ENCODE measurements around the gene PCDHA1.
"Not testable (repeated sequence)": the region's sequence is repeated elsewhere in the genome, so short reads cannot be mapped to it uniquely, and the experiment has no call there.

PCDHA1 gene

DNA sequence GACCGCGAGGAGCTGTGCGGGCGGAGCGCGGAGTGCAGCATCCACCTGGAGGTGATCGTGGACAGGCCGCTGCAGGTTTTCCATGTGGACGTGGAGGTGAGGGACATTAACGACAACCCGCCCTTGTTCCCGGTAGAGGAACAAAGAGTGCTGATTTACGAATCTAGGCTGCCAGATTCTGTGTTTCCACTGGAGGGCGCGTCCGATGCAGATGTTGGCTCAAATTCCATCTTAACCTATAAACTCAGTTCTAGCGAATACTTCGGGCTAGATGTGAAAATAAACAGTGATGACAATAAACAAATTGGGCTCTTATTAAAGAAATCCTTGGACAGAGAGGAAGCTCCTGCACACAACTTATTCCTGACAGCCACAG lies 42.4 kb downstream of the PCDHA1 start:
- no peak overlapping the region for H3K27ac Mint-ChIP-seq
- ATAC-seq (ENCODE audit: low read depth) (no peak), DNase-seq (ENCODE audit: low spot score in 2 of 2) (no peak)
- H3K9me3 Mint-ChIP-seq, result peaks cover 7% of the 10 kb centered on the region
- no peaks in the 10 kb centered on the region for H3K36me3 Mint-ChIP-seq
- H3K27me3 Mint-ChIP-seq, result peaks cover 9% of the 10 kb centered on the region
- no peak overlapping the region for H3K4me3 Mint-ChIP-seq
- no peaks in the 10 kb centered on the region for H3K4me1 Mint-ChIP-seq

GRCh38 chr5:140829511-140830501 lies 43.9 kb downstream of the PCDHA1 start:
- peaks cover 10% of the 10 kb centered on the region for H3K27me3 Mint-ChIP-seq
- not testable (repeated sequence) for ATAC-seq (ENCODE audit: low read depth); H3K27ac Mint-ChIP-seq; H3K4me1 Mint-ChIP-seq; H3K9me3 Mint-ChIP-seq; H3K36me3 Mint-ChIP-seq; DNase-seq (ENCODE audit: low spot score in 2 of 2); H3K4me3 Mint-ChIP-seq

DNA sequence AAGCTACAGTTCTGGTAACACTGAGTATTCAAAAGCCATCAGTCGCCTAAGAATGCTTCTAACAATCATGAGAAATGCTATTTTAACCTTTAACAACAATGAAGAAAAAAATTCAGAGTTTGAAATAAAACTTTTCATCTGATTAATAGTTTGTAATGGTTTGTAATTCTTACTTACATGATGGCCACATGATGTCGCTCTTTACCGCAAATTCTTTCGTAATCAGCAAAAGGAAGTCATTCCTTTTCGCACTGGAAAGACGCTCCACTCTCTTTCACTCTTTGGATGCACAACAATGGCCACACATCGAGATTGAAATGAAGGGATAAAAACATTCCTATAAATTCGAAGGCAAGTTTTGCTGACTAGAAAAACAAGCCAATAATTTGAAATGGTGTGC lies 48.1 kb downstream of the PCDHA1 start, which contains the start of gene PCDHA7:
TSS of gene PCDHA7 (plus strand) at position 277 of the 400 bp plus-strand sequence. CDS start at position 392, 115 bp downstream.
- no peak within 1 kb of the TSS for H3K4me3 Mint-ChIP-seq
- peaks cover 2% of the 10 kb centered on the region for H3K36me3 Mint-ChIP-seq
- no peak for DNase-seq (ENCODE audit: low spot score in 2 of 2)
- peaks cover 8% of the 10 kb centered on the region for H3K27me3 Mint-ChIP-seq
- peaks cover 6% of the 10 kb centered on the region for H3K9me3 Mint-ChIP-seq
- H3K27ac Mint-ChIP-seq, result no peak within 1 kb of the TSS
- ATAC-seq (ENCODE audit: low read depth), result no peak
- H3K4me1 Mint-ChIP-seq, result no peaks in the 10 kb centered on the region

DNA sequence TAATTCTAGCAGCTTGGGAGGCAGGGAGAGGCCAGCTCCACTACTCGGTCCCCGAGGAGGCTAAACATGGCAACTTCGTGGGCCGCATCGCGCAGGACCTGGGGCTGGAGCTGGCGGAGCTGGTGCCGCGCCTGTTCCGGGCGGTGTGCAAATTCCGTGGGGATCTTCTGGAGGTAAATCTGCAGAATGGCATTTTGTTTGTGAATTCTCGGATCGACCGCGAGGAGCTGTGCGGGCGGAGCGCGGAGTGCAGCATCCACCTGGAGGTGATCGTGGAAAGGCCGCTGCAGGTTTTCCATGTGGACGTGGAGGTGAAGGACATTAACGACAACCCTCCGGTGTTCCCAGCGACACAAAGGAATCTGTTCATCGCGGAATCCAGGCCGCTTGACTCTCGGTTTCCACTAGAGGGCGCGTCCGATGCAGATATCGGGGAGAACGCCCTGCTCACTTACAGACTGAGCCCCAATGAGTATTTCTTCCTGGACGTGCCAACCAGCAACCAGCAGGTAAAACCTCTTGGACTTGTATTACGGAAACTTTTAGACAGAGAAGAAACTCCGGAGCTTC lies 48.6 kb downstream of the PCDHA1 start:
- H3K4me3 Mint-ChIP-seq; H3K27me3 Mint-ChIP-seq; ATAC-seq (ENCODE audit: low read depth); H3K4me1 Mint-ChIP-seq; H3K9me3 Mint-ChIP-seq; H3K36me3 Mint-ChIP-seq; H3K27ac Mint-ChIP-seq; DNase-seq (ENCODE audit: low spot score in 2 of 2): not testable (repeated sequence)

DNA sequence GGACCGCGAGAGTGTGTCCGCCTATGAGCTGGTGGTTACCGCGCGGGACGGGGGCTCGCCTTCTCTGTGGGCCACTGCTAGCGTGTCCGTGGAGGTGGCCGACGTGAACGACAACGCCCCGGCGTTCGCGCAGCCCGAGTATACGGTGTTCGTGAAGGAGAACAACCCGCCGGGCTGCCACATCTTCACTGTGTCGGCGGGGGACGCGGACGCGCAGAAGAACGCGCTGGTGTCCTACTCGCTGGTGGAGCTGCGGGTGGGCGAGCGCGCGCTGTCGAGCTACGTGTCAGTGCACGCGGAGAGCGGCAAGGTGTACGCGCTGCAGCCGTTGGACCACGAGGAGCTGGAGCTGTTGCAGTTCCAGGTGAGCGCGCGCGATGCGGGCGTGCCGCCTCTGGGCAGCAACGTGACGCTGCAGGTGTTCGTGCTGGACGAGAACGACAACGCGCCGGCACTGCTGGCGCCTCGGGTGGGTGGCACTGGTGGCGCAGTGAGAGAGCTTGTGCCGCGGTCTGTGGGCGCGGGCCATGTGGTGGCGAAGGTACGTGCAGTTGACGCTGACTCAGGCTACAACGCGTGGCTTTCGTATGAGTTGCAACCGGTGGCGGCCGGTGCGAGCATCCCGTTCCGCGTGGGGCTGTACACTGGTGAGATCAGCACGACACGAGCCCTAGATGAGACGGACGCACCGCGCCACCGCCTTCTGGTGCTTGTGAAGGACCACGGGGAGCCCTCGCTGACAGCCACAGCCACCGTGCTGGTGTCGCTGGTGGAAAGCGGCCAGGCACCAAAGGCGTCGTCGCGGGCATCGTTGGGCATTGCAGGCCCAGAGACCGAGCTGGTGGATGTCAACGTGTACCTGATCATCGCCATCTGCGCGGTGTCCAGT lies 49.9 kb downstream of the PCDHA1 start:
- Mint-ChIP-seq H3K27me3 (peaks cover 8% of the 10 kb centered on the region), H3K4me3 (no peak overlapping the region), H3K36me3 (peaks cover 2% of the 10 kb centered on the region), H3K4me1 (no peaks in the 10 kb centered on the region), H3K9me3 (peaks cover 9% of the 10 kb centered on the region), H3K27ac (no peak overlapping the region)
- ATAC-seq (ENCODE audit: low read depth) (no peak), DNase-seq (ENCODE audit: low spot score in 2 of 2) (no peak)

- no peak within 1 kb of the TSS for H3K27ac Mint-ChIP-seq
- H3K4me1 Mint-ChIP-seq, result no peaks in the 10 kb centered on the region
- peaks cover 2% of the 10 kb centered on the region for H3K27me3 Mint-ChIP-seq
- H3K9me3 Mint-ChIP-seq, result peaks cover 5% of the 10 kb centered on the region
- DNase-seq (ENCODE audit: low spot score in 2 of 2) (no peak), ATAC-seq (ENCODE audit: low read depth) (no peak)
- peaks cover 2% of the 10 kb centered on the region for H3K36me3 Mint-ChIP-seq
- no peak within 1 kb of the TSS for H3K4me3 Mint-ChIP-seq
Measured at GRCh38 chr5:140840978-140841962, 55.3 kb downstream of the PCDHA1 start, which contains the start of gene PCDHA8. Gene PCDHA8, plus strand, starts transcription at chr5:140841187. Its CDS starts 135 bp downstream, at chr5:140841322.

GRCh38 chr5:140842798-140843733 lies 57.1 kb downstream of the PCDHA1 start:
- H3K36me3 Mint-ChIP-seq, result no peaks in the 10 kb centered on the region
- DNase-seq (ENCODE audit: low spot score in 2 of 2) (no peak), ATAC-seq (ENCODE audit: low read depth) (no peak)
- H3K27me3 Mint-ChIP-seq, result peaks cover 2% of the 10 kb centered on the region
- H3K27ac Mint-ChIP-seq, result no peak overlapping the region
- H3K4me1 Mint-ChIP-seq, result no peaks in the 10 kb centered on the region
- H3K9me3 Mint-ChIP-seq, result peaks cover 7% of the 10 kb centered on the region
- H3K4me3 Mint-ChIP-seq, result no peak overlapping the region

- H3K27ac Mint-ChIP-seq; ATAC-seq (ENCODE audit: low read depth); H3K36me3 Mint-ChIP-seq; H3K4me1 Mint-ChIP-seq; H3K27me3 Mint-ChIP-seq; H3K4me3 Mint-ChIP-seq; DNase-seq (ENCODE audit: low spot score in 2 of 2); H3K9me3 Mint-ChIP-seq: not testable (repeated sequence)
Measured at GRCh38 chr5:140848139-140849102, 62.5 kb downstream of the PCDHA1 start, which contains the start of gene PCDHA9. Gene PCDHA9, plus strand, starts transcription at chr5:140848382. Its CDS starts 114 bp downstream, at chr5:140848496.

GRCh38 chr5:140849831-140850634 lies 64.1 kb downstream of the PCDHA1 start:
- not testable (repeated sequence) for H3K27ac Mint-ChIP-seq; H3K9me3 Mint-ChIP-seq; H3K4me1 Mint-ChIP-seq; ATAC-seq (ENCODE audit: low read depth); H3K36me3 Mint-ChIP-seq; H3K27me3 Mint-ChIP-seq; H3K4me3 Mint-ChIP-seq; DNase-seq (ENCODE audit: low spot score in 2 of 2)

- peaks cover 2% of the 10 kb centered on the region for H3K36me3 Mint-ChIP-seq
Measured at GRCh38 chr5:140855772-140856674, 70.1 kb downstream of the PCDHA1 start, which contains the start of gene PCDHA10. Gene PCDHA10, plus strand, starts transcription at chr5:140855897. Its CDS starts 152 bp downstream, at chr5:140856049.

More at GRCh38 chr5:140855772-140856674, 70.1 kb downstream of the PCDHA1 start, which contains the start of gene PCDHA10:
- H3K27ac Mint-ChIP-seq, result no peak within 1 kb of the TSS
- no peak within 1 kb of the TSS for H3K4me3 Mint-ChIP-seq
- DNase-seq (ENCODE audit: low spot score in 2 of 2) (no peak), ATAC-seq (ENCODE audit: low read depth) (no peak)
- no peaks in the 10 kb centered on the region for H3K9me3 Mint-ChIP-seq
- no peaks in the 10 kb centered on the region for H3K4me1 Mint-ChIP-seq
- H3K27me3 Mint-ChIP-seq, result no peaks in the 10 kb centered on the region
